ENCODE data around the gene DCP1A. TPM values are rescaled to one million over a fixed set of nuclear protein-coding genes. Genes with fewer than 3 reads are reported as not detected.

The DCP1A gene
- total and polyA plus RNA-seq, 4 donors: 3.5 to 11.3 (median 8.2) TPM

- no peaks in the 10 kb centered on the region for H3K36me3 ChIP-seq (ENCODE audit: control insufficient read depth in 4 of 4, insufficient read depth in 3 of 4, low read depth in 1 of 4, low read length in 3 of 4)
- 75% methylated on average over 6 of the region's 6 CpGs for WGBS
These were observed 37.4 kb upstream of the DCP1A start for GRCh38 chr3:53384465-53385423.

GRCh38 chr3:53382106-53382505 lies 34.8 kb upstream of the DCP1A start:
- TF ChIP-seq HNF4A (conservative IDR thresholded peaks at IDR 0.05) (no peak), RAD21 (IDR thresholded peaks at IDR 0.05) (no peak), NR2F2 (IDR thresholded peaks at IDR 0.05) (no peak), REST (IDR thresholded peaks at IDR 0.05) (no peak), YY1 (IDR thresholded peaks at IDR 0.05) (no peak), GABPA (IDR thresholded peaks at IDR 0.05 in 1 of 2, conservative IDR thresholded peaks at IDR 0.05 in 1 of 2) (no peak), RXRA (IDR thresholded peaks at IDR 0.05) (no peak), JUND (IDR thresholded peaks at IDR 0.05) (no peak), HNF4G (IDR thresholded peaks at IDR 0.05) (no peak), TAF1 (conservative IDR thresholded peaks at IDR 0.05) (no peak), MAX (IDR thresholded peaks at IDR 0.05) (no peak), SP1 (IDR thresholded peaks at IDR 0.05) (no peak), EGR1 (IDR thresholded peaks at IDR 0.05; ENCODE audit: low read depth in 2 of 2) (no peak), FOXA1 (IDR thresholded peaks at IDR 0.05) (no peak), CTCF (IDR thresholded peaks at IDR 0.05; ENCODE audit: low read depth, low read length, missing input control) (no peak), ATF3 (IDR thresholded peaks at IDR 0.05) (no peak), ZBTB33 (IDR thresholded peaks at IDR 0.05) (no peak), FOXA2 (IDR thresholded peaks at IDR 0.05) (no peak)
- H3K27me3 ChIP-seq (ENCODE audit: control insufficient read depth in 4 of 4, insufficient read depth in 4 of 4, low read length in 3 of 4): no peaks in the 10 kb centered on the region
- no peaks in the 10 kb centered on the region for H3K4me1 ChIP-seq (ENCODE audit: control insufficient read depth in 4 of 4, insufficient read depth in 4 of 4, low read length in 3 of 4)
- no peak for DNase-seq (ENCODE audit: low spot score)
- no peak overlapping the region for H3K27ac ChIP-seq (ENCODE audit: low read depth in 1 of 2, low read length in 2 of 2)
- no peak overlapping the region for H3K9ac ChIP-seq (ENCODE audit: low read depth in 1 of 2, low read length in 2 of 2)
- 93% methylated on average over 4 of the region's 4 CpGs for WGBS
- no peak overlapping the region for H3K4me3 ChIP-seq (ENCODE audit: low read depth in 1 of 3, low read length in 3 of 3)
- H3K36me3 ChIP-seq (ENCODE audit: control insufficient read depth in 4 of 4, insufficient read depth in 3 of 4, low read depth in 1 of 4, low read length in 3 of 4): no peaks in the 10 kb centered on the region
- H3K9me3 ChIP-seq (ENCODE audit: control insufficient read depth in 4 of 4, low read length in 3 of 4): no peaks in the 10 kb centered on the region

More at GRCh38 chr3:53384465-53385423, 37.4 kb upstream of the DCP1A start:
- H3K27me3 ChIP-seq (ENCODE audit: control insufficient read depth in 4 of 4, insufficient read depth in 4 of 4, low read length in 3 of 4): no peaks in the 10 kb centered on the region
- H3K27ac ChIP-seq (ENCODE audit: low read depth in 1 of 2, low read length in 2 of 2): no peak overlapping the region
- TF ChIP-seq ATF3 (IDR thresholded peaks at IDR 0.05): no peak
- no peak for TF ChIP-seq MAX (IDR thresholded peaks at IDR 0.05)
- no peak for TF ChIP-seq JUND (IDR thresholded peaks at IDR 0.05)
- no peak for TF ChIP-seq NR2F2 (IDR thresholded peaks at IDR 0.05)
- no peak for TF ChIP-seq RAD21 (IDR thresholded peaks at IDR 0.05)
- TF ChIP-seq EGR1 (IDR thresholded peaks at IDR 0.05; ENCODE audit: low read depth in 2 of 2): no peak
- TF ChIP-seq HNF4G (IDR thresholded peaks at IDR 0.05): no peak
- no peak for TF ChIP-seq RXRA (IDR thresholded peaks at IDR 0.05)
- no peak overlapping the region for H3K9ac ChIP-seq (ENCODE audit: low read depth in 1 of 2, low read length in 2 of 2)
- no peak overlapping the region for H3K4me3 ChIP-seq (ENCODE audit: low read depth in 1 of 3, low read length in 3 of 3)
- no peaks in the 10 kb centered on the region for H3K4me1 ChIP-seq (ENCODE audit: control insufficient read depth in 4 of 4, insufficient read depth in 4 of 4, low read length in 3 of 4)
- no peak for DNase-seq (ENCODE audit: low spot score)
- no peaks in the 10 kb centered on the region for H3K9me3 ChIP-seq (ENCODE audit: control insufficient read depth in 4 of 4, low read length in 3 of 4)

Measured in liver (tissue), 9 donors.